ENCODE data around the gene PRR36. TPM values are rescaled to one million over a fixed set of nuclear protein-coding genes. Genes with fewer than 3 reads are reported as not detected.
"Not testable (repeated sequence)": the region's sequence is repeated elsewhere in the genome, so short reads cannot be mapped to it uniquely, and the experiment has no call there.

PRR36 gene
- total RNA-seq, 1 donor from 2014 or later, result 2.6 TPM

DNA sequence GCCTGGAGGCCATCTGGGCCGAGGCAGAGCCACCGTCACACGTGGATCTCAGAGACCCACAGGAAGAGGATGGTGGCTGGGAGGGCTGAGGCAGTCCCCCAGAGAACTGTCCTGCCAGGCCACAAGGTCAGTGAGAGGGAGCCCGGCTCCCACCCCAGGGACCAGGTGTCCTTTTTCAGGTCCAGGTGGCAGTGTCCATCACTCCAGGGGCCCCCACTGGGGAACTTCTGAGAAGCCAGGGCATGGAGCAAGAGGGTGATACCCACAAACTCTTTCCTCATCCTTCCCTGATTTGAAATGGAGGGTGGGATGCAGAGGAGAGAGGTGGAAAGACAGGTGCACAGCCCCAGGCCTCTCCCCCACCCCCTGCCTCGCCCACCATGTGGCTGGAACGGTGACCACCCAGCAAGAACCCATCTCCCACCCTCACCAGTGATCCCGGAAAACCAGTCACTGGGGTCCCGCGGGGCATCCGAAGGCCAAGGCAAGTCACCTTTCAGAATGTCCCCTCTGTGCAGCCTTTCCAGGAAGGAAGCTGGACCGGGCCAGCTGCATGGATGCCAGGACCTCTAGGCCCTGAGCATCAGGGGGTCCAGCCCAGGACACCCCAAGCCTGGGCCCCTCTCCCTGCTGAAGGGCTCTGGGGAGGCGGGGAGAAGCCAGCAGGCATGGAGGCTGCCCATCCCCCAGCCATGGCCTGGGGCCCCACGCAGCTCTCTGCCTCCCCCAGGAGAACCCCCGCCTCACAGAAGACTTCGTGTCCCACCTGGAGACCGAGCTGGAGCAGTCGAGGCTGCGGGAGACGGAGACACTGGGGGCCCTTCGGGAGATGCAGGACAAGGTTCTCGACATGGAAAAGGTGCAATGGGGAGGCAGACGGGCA is 14.1 kb downstream of the PRR36 start:
- TF ChIP-seq, protein P1, sequence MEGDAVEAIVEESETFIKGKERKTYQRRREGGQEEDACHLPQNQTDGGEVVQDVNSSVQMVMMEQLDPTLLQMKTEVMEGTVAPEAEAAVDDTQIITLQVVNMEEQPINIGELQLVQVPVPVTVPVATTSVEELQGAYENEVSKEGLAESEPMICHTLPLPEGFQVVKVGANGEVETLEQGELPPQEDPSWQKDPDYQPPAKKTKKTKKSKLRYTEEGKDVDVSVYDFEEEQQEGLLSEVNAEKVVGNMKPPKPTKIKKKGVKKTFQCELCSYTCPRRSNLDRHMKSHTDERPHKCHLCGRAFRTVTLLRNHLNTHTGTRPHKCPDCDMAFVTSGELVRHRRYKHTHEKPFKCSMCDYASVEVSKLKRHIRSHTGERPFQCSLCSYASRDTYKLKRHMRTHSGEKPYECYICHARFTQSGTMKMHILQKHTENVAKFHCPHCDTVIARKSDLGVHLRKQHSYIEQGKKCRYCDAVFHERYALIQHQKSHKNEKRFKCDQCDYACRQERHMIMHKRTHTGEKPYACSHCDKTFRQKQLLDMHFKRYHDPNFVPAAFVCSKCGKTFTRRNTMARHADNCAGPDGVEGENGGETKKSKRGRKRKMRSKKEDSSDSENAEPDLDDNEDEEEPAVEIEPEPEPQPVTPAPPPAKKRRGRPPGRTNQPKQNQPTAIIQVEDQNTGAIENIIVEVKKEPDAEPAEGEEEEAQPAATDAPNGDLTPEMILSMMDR (IDR thresholded peaks at IDR 0.05), result no peak
- H3K27me3 ChIP-seq, result peaks cover 21% of the 10 kb centered on the region
- DNase-seq (no peak), ATAC-seq (no peak)
- H3K27ac ChIP-seq, result no peak overlapping the region
- no peak overlapping the region for H3K4me3 ChIP-seq
- peaks cover 8% of the 10 kb centered on the region for H3K4me1 ChIP-seq
- intact Hi-C loops (cut with DNase I), result no loop called here
- no peaks in the 10 kb centered on the region for H3K36me3 ChIP-seq
- no peaks in the 10 kb centered on the region for H3K9me3 ChIP-seq

DNA sequence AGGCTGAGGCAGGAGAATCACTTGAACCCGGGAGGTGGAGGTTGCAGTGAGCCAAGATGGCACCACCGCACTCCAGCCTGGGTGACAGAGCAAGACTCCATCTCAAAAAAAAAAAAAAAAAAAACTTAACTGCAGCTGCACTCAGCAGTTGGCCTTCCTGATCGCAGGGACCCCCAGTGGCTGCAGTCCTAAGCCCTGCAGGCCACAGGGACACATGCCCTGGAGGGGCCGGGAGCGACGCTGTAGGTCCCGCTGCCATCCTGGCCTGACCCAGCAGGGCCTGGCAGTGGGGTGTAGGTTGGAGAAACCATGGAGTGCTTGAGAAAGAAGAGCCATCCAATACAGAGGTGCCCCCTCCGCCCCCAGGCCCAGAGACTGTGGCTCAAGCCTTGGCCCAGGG is 15.1 kb downstream of the PRR36 start:
- H3K36me3 ChIP-seq; H3K4me3 ChIP-seq; H3K9me3 ChIP-seq; intact Hi-C loops (cut with DNase I); H3K27ac ChIP-seq; H3K4me1 ChIP-seq; ATAC-seq; DNase-seq: not testable (repeated sequence)
- H3K27me3 ChIP-seq, result peaks cover 16% of the 10 kb centered on the region

DNA sequence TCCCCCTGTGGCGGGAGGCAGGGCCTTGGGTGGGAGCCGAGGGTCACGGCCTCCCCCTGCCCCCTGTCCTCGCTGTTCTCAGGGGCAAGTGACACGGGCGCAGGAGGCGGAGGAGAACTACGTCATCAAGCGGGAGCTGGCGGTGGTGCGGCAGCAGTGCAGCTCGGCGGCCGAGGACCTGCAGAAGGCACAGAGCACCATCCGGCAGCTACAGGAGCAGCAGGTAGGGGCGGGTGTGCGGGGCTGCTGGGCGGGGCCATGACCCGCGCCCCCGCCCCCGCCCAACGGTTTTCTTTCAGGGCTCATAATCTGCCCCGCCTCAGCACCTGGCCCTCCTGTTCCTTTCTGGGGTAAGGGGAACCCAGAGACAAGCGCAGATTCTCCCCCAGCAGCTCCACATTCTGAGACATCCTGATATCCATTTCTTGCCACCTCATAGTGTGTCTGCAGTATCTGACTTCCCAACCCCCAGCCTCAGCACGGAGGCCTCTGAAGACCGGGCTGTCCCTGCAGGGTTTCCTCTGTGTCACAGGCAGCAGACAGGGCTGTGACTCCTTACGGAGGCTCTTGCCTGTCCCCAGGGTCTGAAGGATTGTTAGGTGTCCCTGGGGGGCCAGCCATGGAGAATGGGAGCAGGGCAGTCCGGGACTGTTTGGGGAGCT is 15.9 kb downstream of the PRR36 start:
- H3K4me3 ChIP-seq, result no peak overlapping the region
- no peaks in the 10 kb centered on the region for H3K9me3 ChIP-seq
- no peak for ATAC-seq
- TF ChIP-seq, protein P1 (IDR thresholded peaks at IDR 0.05), result no peak
- H3K27me3 ChIP-seq, result peaks cover 12% of the 10 kb centered on the region
- peaks cover 8% of the 10 kb centered on the region for H3K4me1 ChIP-seq
- H3K36me3 ChIP-seq, result no peaks in the 10 kb centered on the region
- intact Hi-C loops (cut with DNase I), result no loop called here
- no peak overlapping the region for H3K27ac ChIP-seq
- DNase-seq, result no peak

DNA sequence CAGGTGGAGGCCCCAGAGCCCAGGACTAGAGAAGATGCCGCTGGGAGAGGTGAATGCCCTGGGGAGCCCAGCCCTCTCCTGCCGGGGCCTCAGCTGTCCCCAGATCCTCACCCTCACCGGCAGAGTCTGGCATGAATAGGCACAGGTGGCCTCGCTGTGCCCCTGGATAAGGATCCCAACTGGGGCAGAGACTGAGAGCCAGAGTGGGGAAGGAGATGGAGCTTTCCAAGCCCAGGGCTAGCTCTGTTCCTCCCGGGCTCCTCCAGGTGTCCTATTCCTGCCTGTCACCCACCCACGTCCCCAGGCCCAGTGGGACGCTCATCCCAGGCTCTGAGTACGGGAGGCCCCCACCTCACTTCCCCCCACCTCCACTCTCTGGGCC is 16.5 kb downstream of the PRR36 start:
- intact Hi-C loops (cut with DNase I), result no loop called here
- TF ChIP-seq, protein P1 (IDR thresholded peaks at IDR 0.05), result no peak
- H3K27me3 ChIP-seq, result peaks cover 12% of the 10 kb centered on the region

DNA sequence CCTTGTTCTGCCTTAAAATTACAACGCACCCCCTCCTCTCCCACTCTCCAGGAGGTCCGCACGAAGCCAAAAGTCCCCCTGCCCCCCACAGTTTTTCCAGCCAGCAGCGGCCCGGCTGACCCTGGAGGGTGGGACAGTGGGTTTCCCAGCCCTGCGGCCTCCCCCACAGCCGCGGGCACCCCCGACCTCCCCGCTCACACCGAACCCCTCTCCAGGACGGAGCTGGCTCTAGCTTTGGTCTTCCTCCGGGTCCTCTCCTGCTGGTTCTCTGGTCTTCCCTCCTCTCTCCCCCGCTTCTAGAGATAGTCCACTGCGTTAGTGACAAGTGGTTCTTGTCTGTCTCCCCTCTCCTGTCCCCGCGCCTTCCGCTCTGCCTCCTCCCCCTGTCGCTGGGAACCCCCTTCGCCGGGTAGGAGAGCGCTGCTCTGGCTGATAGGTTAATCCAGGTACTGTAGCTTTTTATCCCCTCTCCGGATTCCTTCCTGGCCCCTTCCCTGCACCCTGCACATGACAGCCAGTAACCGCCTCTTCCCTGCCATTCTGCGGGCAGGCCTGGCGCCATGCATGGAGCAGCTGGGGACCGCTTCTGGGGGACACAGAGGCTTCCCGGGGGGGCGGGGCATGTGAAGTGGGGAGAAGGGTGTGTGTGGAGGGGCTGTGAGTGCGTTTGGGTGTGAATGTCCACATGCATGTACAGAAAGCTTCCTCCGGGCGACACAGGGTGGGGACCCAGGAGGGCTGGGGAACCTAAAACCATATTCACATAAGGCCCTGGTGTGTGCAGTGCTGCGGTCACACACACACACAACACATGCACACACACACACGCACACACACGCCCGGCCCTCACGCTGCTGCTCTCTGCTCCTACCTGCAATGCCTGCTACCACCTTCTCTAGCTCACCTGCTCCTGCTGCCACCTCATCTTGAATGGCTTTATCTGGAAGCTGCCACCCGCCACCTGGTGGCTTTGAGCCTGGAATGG is 17.2 kb downstream of the PRR36 start:
- TF ChIP-seq, protein P1 (IDR thresholded peaks at IDR 0.05), result no peak
- Histone ChIP-seq H3K36me3 (no peaks in the 10 kb centered on the region), H3K4me3 (no peak overlapping the region), H3K27ac (no peak overlapping the region), H3K27me3 (peaks cover 12% of the 10 kb centered on the region), H3K9me3 (no peaks in the 10 kb centered on the region), H3K4me1 (peaks cover 4% of the 10 kb centered on the region)
- ATAC-seq, result no peak
- DNase-seq, result no peak
- intact Hi-C loops (cut with DNase I), result no loop called here

More for the DNA sequence above, 16.5 kb downstream of the PRR36 start:
- Histone ChIP-seq H3K36me3 (no peaks in the 10 kb centered on the region), H3K4me1 (peaks cover 8% of the 10 kb centered on the region), H3K27ac (no peak overlapping the region), H3K4me3 (no peak overlapping the region), H3K9me3 (no peaks in the 10 kb centered on the region)
- DNase-seq (no peak), ATAC-seq (no peak)
